Measurements from ENCODE around the gene LILRA6.
"Not testable (repeated sequence)": the region's sequence is repeated elsewhere in the genome, so short reads cannot be mapped to it uniquely, and the experiment has no call there.

Gene LILRA6

DNA sequence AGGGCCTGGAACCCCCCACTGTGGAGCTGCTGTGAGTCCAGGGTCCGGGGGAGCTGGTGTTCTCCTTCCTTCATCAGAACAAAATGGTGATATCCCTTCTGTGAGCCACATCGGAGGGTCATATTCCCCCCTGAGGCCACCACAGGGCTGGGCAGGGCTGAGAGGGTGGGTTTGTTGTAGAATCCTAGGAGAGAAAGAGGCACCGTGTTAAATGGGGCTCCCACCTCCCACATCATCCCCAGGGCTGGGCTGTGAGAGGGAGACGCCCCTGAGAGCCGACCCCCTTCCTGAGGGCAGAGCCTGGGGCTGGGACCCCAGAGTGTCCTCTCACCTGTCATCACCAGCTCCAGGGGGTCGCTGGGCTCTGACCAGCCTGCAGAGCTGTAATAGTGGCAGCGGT, 20.6 kb downstream of the LILRA6 start:
- H3K9ac ChIP-seq (ENCODE audit: low read length); H3K4me3 ChIP-seq (ENCODE audit: insufficient read depth, low read length, poor library complexity, severe bottlenecking); H2AFZ ChIP-seq (ENCODE audit: low read depth, low read length, severe bottlenecking); H3K79me2 ChIP-seq (ENCODE audit: insufficient read depth, low read length); H3K9me2 ChIP-seq (replicated peaks; ENCODE audit: insufficient read depth, low read length); H3K9me3 ChIP-seq (ENCODE audit: insufficient read depth, low read length); H3K27me3 ChIP-seq (ENCODE audit: low read length); H3K27ac ChIP-seq (ENCODE audit: low read depth, low read length); H3F3A ChIP-seq (ENCODE audit: insufficient read depth); H3K4me2 ChIP-seq (ENCODE audit: low read depth, low read length, poor library complexity, severe bottlenecking); H4K20me1 ChIP-seq (ENCODE audit: low read depth, low read length); H3K36me3 ChIP-seq (ENCODE audit: low read length): not testable (repeated sequence)

GRCh38 chr19:54219702-54220101, 22.9 kb downstream of the LILRA6 start:
- not testable (repeated sequence) for H3K4me3 ChIP-seq (ENCODE audit: insufficient read depth, low read length, poor library complexity, severe bottlenecking); H3K27me3 ChIP-seq (ENCODE audit: low read length); H3K9me2 ChIP-seq (replicated peaks; ENCODE audit: insufficient read depth, low read length); H3K9ac ChIP-seq (ENCODE audit: low read length); H2AFZ ChIP-seq (ENCODE audit: low read depth, low read length, severe bottlenecking); H3K36me3 ChIP-seq (ENCODE audit: low read length); H4K20me1 ChIP-seq (ENCODE audit: low read depth, low read length); H3K4me2 ChIP-seq (ENCODE audit: low read depth, low read length, poor library complexity, severe bottlenecking); H3F3A ChIP-seq (ENCODE audit: insufficient read depth); H3K79me2 ChIP-seq (ENCODE audit: insufficient read depth, low read length); H3K9me3 ChIP-seq (ENCODE audit: insufficient read depth, low read length); H3K27ac ChIP-seq (ENCODE audit: low read depth, low read length)

DNA sequence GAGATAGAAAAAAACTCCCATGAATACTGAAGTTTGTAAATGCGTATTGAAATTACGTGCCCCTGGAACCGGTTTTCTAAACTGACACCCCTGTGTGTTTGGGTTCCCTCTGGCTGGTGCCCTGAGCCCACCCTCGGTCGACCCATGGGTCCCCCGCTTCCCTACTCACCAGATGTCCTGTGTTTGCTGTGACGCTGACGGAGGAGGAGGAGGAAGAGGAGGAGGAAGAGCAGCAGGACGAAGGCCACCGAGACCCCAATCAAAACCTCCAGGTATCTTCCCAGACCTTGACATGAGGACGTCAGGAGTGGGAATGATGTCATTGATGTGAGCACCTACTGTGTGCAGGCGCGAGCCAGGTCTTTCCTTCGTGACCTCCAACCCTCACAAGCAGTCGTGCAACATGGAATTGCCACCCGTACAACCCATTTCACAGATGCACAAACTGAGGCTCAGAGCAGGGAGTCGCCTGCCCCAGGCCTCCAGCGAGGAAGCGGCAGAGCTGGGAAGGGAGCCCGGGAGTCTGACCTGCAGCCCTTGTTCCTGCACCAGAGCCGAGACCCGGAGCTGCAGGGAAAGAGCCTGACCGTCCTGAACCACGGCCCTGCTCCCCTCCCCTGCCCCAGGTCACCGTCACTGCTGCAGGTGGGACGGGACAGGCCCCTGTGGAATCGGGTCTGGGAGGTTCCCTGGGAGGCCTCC, 23.5 kb downstream of the LILRA6 start:
- TF ChIP-seq CTCF (IDR thresholded peaks at IDR 0.05; ENCODE audit: insufficient read depth, low read length, poor library complexity, severe bottlenecking), result no peak
- no peak for TF ChIP-seq EZH2phosphoT487 (conservative IDR thresholded peaks at IDR 0.05; ENCODE audit: low read length)
- H3K79me2 ChIP-seq (ENCODE audit: insufficient read depth, low read length), result no peaks in the 10 kb centered on the region
- H3F3A ChIP-seq (ENCODE audit: insufficient read depth), result no peaks in the 10 kb centered on the region
- H3K27ac ChIP-seq (ENCODE audit: low read depth, low read length), result no peak overlapping the region
- no peak overlapping the region for H3K9ac ChIP-seq (ENCODE audit: low read length)
- no peaks in the 10 kb centered on the region for H3K36me3 ChIP-seq (ENCODE audit: low read length)
- H3K27me3 ChIP-seq (ENCODE audit: low read length), result no peaks in the 10 kb centered on the region
- no peaks in the 10 kb centered on the region for H4K20me1 ChIP-seq (ENCODE audit: low read depth, low read length)
- H2AFZ ChIP-seq (ENCODE audit: low read depth, low read length, severe bottlenecking), result no peak overlapping the region
- H3K4me3 ChIP-seq (ENCODE audit: insufficient read depth, low read length, poor library complexity, severe bottlenecking), result no peak overlapping the region
- H3K9me2 ChIP-seq (replicated peaks; ENCODE audit: insufficient read depth, low read length), result no peaks in the 10 kb centered on the region
- H3K4me2 ChIP-seq (ENCODE audit: low read depth, low read length, poor library complexity, severe bottlenecking), result no peak overlapping the region
- H3K9me3 ChIP-seq (ENCODE audit: insufficient read depth, low read length), result no peaks in the 10 kb centered on the region

DNA sequence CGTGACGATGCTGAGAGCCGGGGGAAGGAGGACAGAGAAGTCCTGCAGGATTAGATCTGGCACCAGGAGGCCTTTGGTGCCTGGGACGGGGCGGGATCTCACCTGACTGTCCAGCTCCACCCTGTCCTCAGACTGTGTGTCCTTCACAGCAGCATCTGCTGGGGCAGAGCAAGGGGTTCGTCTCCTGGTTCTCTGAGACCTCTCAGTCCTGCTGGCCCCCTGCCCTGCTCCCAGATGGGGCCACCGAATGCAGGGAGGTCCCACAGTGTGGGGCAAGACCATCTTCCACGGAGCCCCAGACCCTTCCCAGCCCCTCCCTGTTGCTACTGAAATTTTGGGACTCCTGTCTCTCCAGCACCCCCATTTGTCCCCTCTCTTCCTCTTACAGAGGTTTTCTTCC, 24.3 kb downstream of the LILRA6 start:
- no peak overlapping the region for H2AFZ ChIP-seq (ENCODE audit: low read depth, low read length, severe bottlenecking)
- H3K4me2 ChIP-seq (ENCODE audit: low read depth, low read length, poor library complexity, severe bottlenecking), result no peak overlapping the region
- H3K27ac ChIP-seq (ENCODE audit: low read depth, low read length), result no peak overlapping the region
- no peaks in the 10 kb centered on the region for H3K79me2 ChIP-seq (ENCODE audit: insufficient read depth, low read length)
- no peaks in the 10 kb centered on the region for H3K27me3 ChIP-seq (ENCODE audit: low read length)
- no peaks in the 10 kb centered on the region for H3F3A ChIP-seq (ENCODE audit: insufficient read depth)
- H3K4me3 ChIP-seq (ENCODE audit: insufficient read depth, low read length, poor library complexity, severe bottlenecking), result no peak overlapping the region
- no peaks in the 10 kb centered on the region for H3K9me3 ChIP-seq (ENCODE audit: insufficient read depth, low read length)
- no peaks in the 10 kb centered on the region for H3K36me3 ChIP-seq (ENCODE audit: low read length)
- H3K9ac ChIP-seq (ENCODE audit: low read length), result no peak overlapping the region
- H3K9me2 ChIP-seq (replicated peaks; ENCODE audit: insufficient read depth, low read length), result no peaks in the 10 kb centered on the region
- H4K20me1 ChIP-seq (ENCODE audit: low read depth, low read length), result no peaks in the 10 kb centered on the region
- TF ChIP-seq EZH2phosphoT487 (conservative IDR thresholded peaks at IDR 0.05; ENCODE audit: low read length), result no peak
- no peak for TF ChIP-seq CTCF (IDR thresholded peaks at IDR 0.05; ENCODE audit: insufficient read depth, low read length, poor library complexity, severe bottlenecking)

- not testable (repeated sequence) for H3K4me3 ChIP-seq (ENCODE audit: insufficient read depth, low read length, poor library complexity, severe bottlenecking); H3K27ac ChIP-seq (ENCODE audit: low read depth, low read length); H3K9ac ChIP-seq (ENCODE audit: low read length)
Observed at GRCh38 chr19:54217517-54218247, 24.9 kb downstream of the LILRA6 start.

More at GRCh38 chr19:54217517-54218247, 24.9 kb downstream of the LILRA6 start:
- H3K36me3 ChIP-seq (ENCODE audit: low read length); H3K79me2 ChIP-seq (ENCODE audit: insufficient read depth, low read length); H2AFZ ChIP-seq (ENCODE audit: low read depth, low read length, severe bottlenecking); H3K4me2 ChIP-seq (ENCODE audit: low read depth, low read length, poor library complexity, severe bottlenecking); H4K20me1 ChIP-seq (ENCODE audit: low read depth, low read length); H3K27me3 ChIP-seq (ENCODE audit: low read length); H3K9me2 ChIP-seq (replicated peaks; ENCODE audit: insufficient read depth, low read length); H3K9me3 ChIP-seq (ENCODE audit: insufficient read depth, low read length); H3F3A ChIP-seq (ENCODE audit: insufficient read depth): not testable (repeated sequence)
